ENCODE measurements around the gene FGF11. TPM values are rescaled to one million over a fixed set of nuclear protein-coding genes. Genes with fewer than 3 reads are reported as not detected.

The FGF11 gene
- total and polyA plus RNA-seq, 2 experiments from 2014 or later: 2.7 to 3.8 TPM

DNA sequence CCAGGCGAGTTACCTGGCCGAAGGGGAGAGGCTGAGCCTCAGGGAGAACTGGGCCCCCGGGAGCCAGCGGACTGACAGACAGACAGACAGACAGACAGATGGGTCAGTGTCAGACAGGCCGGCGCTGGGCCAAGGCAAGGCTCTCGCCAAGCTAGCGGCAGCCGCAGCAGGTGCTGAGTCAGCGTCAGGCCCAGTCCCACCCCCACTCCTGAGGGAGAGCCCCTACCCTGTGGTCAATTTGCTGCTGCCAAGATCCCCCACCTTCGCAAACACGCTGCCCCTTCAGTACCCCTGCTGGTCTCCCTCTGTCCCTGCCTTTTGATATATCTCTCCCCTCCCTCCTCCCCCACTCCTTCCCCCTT is 1.5 kb downstream of the FGF11 start:
- H2AFZ ChIP-seq: no peak overlapping the region
- H3K27me3 ChIP-seq: peaks cover 29% of the 10 kb centered on the region
- peak overlapping the region; percentile 75 for H3K4me3 ChIP-seq
- no peaks in the 10 kb centered on the region for H4K20me1 ChIP-seq (ENCODE audit: insufficient read depth, poor library complexity, severe bottlenecking)
- H3K36me3 ChIP-seq (replicated peaks; ENCODE audit: insufficient read depth, low read depth): no peaks in the 10 kb centered on the region
- DNase-seq (ENCODE audit: low spot score): peak; percentile 67
- peak overlapping the region; percentile 49 for H3K27ac ChIP-seq
- H3K4me1 ChIP-seq (ENCODE audit: insufficient read depth): peaks cover 53% of the 10 kb centered on the region
- H3K4me2 ChIP-seq: peak overlapping the region; percentile 99
- TF ChIP-seq, protein P1, sequence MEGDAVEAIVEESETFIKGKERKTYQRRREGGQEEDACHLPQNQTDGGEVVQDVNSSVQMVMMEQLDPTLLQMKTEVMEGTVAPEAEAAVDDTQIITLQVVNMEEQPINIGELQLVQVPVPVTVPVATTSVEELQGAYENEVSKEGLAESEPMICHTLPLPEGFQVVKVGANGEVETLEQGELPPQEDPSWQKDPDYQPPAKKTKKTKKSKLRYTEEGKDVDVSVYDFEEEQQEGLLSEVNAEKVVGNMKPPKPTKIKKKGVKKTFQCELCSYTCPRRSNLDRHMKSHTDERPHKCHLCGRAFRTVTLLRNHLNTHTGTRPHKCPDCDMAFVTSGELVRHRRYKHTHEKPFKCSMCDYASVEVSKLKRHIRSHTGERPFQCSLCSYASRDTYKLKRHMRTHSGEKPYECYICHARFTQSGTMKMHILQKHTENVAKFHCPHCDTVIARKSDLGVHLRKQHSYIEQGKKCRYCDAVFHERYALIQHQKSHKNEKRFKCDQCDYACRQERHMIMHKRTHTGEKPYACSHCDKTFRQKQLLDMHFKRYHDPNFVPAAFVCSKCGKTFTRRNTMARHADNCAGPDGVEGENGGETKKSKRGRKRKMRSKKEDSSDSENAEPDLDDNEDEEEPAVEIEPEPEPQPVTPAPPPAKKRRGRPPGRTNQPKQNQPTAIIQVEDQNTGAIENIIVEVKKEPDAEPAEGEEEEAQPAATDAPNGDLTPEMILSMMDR (IDR thresholded peaks at IDR 0.05; ENCODE audit: poor library complexity): no peak
- TF ChIP-seq EZH2phosphoT487 (IDR thresholded peaks at IDR 0.05; ENCODE audit: low read depth, severe bottlenecking, unreplicated experiment) (no peak), EZH2 (IDR thresholded peaks at IDR 0.05; ENCODE audit: borderline replicate concordance) (no peak)
- H3K79me2 ChIP-seq: peaks cover 2% of the 10 kb centered on the region
- no peaks in the 10 kb centered on the region for H3K9me2 ChIP-seq (replicated peaks; ENCODE audit: insufficient read depth)
- 3% methylated on average over 10 of the region's 12 CpGs for WGBS (ENCODE audit: low lambda C conversion rate, missing lambda C conversion rate)
- H3K9me3 ChIP-seq (ENCODE audit: low read depth): no peaks in the 10 kb centered on the region

GRCh38 chr17:7441266-7441665 is 2.0 kb downstream of the FGF11 start:
- H3K4me1 ChIP-seq (ENCODE audit: insufficient read depth): peaks cover 50% of the 10 kb centered on the region

DNA sequence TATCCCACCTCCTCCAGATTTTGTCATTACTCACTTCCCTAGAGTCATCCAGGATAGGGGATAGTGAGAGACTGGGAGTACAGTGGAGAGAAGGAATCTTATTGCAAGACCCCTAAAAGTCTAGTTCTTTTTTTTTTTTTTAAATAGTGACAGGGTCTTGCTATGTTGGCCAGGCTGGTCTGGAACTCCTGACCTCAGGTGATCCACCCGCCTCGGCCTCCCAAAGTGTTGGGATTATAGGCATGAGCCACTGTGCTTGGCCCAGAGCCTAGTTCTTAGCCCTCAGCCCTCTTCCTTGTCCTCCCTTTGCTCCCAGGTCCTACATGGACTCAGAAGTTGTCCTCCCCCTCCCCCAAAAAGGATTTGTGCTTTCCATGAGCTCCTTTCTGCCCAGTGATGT is 2.8 kb downstream of the FGF11 start:
- DNase-seq (ENCODE audit: low spot score): no peak
- Histone ChIP-seq H3K4me3 (no peak overlapping the region), H4K20me1 (ENCODE audit: insufficient read depth, poor library complexity, severe bottlenecking) (no peaks in the 10 kb centered on the region), H3K9me2 (replicated peaks; ENCODE audit: insufficient read depth) (no peaks in the 10 kb centered on the region), H3K36me3 (replicated peaks; ENCODE audit: insufficient read depth, low read depth) (no peaks in the 10 kb centered on the region), H2AFZ (no peak overlapping the region), H3K27ac (no peak overlapping the region), H3K79me2 (no peaks in the 10 kb centered on the region), H3K4me2 (no peak overlapping the region), H3K4me1 (ENCODE audit: insufficient read depth) (peaks cover 43% of the 10 kb centered on the region), H3K27me3 (peaks cover 29% of the 10 kb centered on the region), H3K9me3 (ENCODE audit: low read depth) (no peaks in the 10 kb centered on the region)
- WGBS (ENCODE audit: low lambda C conversion rate, missing lambda C conversion rate): 92% methylated on average over 2 of the region's 2 CpGs
- TF ChIP-seq, protein P1 (IDR thresholded peaks at IDR 0.05; ENCODE audit: poor library complexity): no peak
- TF ChIP-seq EZH2 (IDR thresholded peaks at IDR 0.05; ENCODE audit: borderline replicate concordance) (no peak), EZH2phosphoT487 (IDR thresholded peaks at IDR 0.05; ENCODE audit: low read depth, severe bottlenecking, unreplicated experiment) (no peak)

More at GRCh38 chr17:7441266-7441665, 2.0 kb downstream of the FGF11 start:
- no peak for DNase-seq (ENCODE audit: low spot score)
- no peak overlapping the region for H3K27ac ChIP-seq
- H3K9me2 ChIP-seq (replicated peaks; ENCODE audit: insufficient read depth): no peaks in the 10 kb centered on the region
- no peaks in the 10 kb centered on the region for H3K9me3 ChIP-seq (ENCODE audit: low read depth)
- no peak for TF ChIP-seq EZH2phosphoT487 (IDR thresholded peaks at IDR 0.05; ENCODE audit: low read depth, severe bottlenecking, unreplicated experiment)
- TF ChIP-seq, protein P1 (IDR thresholded peaks at IDR 0.05; ENCODE audit: poor library complexity): no peak
- no peak for TF ChIP-seq EZH2 (IDR thresholded peaks at IDR 0.05; ENCODE audit: borderline replicate concordance)
- no peaks in the 10 kb centered on the region for H4K20me1 ChIP-seq (ENCODE audit: insufficient read depth, poor library complexity, severe bottlenecking)
- no peak overlapping the region for H3K4me3 ChIP-seq
- peak overlapping the region; percentile 99 for H3K4me2 ChIP-seq
- peaks cover 29% of the 10 kb centered on the region for H3K27me3 ChIP-seq
- no peak overlapping the region for H2AFZ ChIP-seq
- no peaks in the 10 kb centered on the region for H3K36me3 ChIP-seq (replicated peaks; ENCODE audit: insufficient read depth, low read depth)
- peaks cover under 1% of the 10 kb centered on the region for H3K79me2 ChIP-seq
- 66% methylated on average over 7 of the region's 7 CpGs for WGBS (ENCODE audit: low lambda C conversion rate, missing lambda C conversion rate)
